Measurements from ENCODE around the gene CANT1.

DNA sequence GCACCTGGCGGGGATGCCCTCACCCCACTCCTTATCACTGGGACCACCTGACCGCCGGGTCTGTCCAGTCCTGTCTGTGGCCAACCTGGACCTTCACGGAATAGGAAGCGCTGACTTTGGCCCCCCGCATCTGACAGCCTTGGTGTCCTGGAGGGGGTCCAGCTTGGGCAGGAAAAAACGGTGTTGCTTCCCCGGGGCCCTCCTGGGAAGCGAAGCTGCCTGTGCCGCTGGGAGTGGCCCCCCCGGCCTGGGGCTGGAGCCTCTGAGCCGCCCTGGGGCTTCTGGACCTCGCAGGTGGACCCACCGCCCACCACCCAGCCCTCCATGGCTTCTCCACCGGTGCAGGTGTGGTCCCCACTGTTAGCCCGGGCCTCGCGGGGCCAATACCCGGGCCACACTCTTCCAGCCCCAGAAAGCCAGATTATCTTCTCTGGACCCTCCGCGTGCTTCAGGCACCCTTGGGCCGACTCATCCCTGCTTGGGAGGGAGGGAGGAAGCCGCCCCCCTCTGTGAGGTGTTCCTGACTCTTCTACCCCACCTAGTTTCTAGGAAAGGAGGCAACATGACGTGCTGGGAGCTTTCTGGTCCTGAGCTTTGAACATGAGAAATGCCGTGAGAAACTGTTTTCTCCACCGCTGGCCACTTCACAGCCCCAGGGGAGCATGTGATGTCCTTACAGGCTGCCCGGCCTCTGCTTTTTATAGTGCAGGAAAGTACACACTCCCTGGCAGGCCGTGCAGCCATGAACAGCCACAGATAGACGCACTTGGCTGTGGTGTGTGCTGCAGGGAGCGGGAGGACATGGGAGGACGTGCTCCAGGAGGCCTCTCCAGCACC lies 15.6 kb upstream of the CANT1 start:
- TF ChIP-seq, protein P1, sequence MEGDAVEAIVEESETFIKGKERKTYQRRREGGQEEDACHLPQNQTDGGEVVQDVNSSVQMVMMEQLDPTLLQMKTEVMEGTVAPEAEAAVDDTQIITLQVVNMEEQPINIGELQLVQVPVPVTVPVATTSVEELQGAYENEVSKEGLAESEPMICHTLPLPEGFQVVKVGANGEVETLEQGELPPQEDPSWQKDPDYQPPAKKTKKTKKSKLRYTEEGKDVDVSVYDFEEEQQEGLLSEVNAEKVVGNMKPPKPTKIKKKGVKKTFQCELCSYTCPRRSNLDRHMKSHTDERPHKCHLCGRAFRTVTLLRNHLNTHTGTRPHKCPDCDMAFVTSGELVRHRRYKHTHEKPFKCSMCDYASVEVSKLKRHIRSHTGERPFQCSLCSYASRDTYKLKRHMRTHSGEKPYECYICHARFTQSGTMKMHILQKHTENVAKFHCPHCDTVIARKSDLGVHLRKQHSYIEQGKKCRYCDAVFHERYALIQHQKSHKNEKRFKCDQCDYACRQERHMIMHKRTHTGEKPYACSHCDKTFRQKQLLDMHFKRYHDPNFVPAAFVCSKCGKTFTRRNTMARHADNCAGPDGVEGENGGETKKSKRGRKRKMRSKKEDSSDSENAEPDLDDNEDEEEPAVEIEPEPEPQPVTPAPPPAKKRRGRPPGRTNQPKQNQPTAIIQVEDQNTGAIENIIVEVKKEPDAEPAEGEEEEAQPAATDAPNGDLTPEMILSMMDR (IDR thresholded peaks at IDR 0.05) = no peak
- TF ChIP-seq POLR2AphosphoS5 (IDR thresholded peaks at IDR 0.05; ENCODE audit: insufficient read depth in 1 of 2, low read depth in 1 of 2) (peak in 1 of 2 donors; percentile 44), POLR2A (IDR thresholded peaks at IDR 0.05) (no peak)
